ENCODE results near the gene RBM47. TPM values are rescaled to one million over a fixed set of nuclear protein-coding genes. Genes with fewer than 3 reads are reported as not detected.

RBM47 gene
- polyA plus RNA-seq, 3 donors = 79.5 to 101 (median 92.8) TPM

DNA sequence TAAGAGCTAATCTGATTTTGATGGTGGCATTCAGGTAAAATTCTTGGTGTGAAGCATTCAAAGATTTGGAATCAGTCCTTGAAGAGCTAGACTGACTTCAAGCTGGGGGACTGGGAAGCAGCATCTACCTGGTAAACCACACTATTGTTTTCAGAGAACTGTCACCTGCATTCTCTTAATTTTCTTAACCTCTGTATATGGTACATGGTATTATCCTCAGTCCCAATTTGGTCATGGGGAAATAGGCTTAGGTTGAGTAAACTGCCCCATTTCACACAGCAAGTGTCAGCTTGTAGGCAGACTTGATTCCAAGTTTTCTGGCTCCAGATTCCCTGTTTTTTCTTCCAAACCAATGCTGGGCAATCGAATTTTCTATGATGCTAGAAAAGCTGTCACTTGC lies 190.1 kb downstream of the RBM47 start:
- H3K27me3 Mint-ChIP-seq (ENCODE audit: low read depth in 3 of 3) = no peaks in the 10 kb centered on the region
- H4K20me1 ChIP-seq (ENCODE audit: insufficient read depth, low read length) = peaks cover 97% of the 10 kb centered on the region
- no peak overlapping the region for H3K4me3 ChIP-seq (replicated peaks in 1 of 3; ENCODE audit: low read depth in 2 of 3, low read length in 3 of 3)
- peaks cover 0 to 8% (median 0%) of the 10 kb centered on the region in 7 donors for H3K9me3 Mint-ChIP-seq
- H3K9me3 ChIP-seq (replicated peaks in 1 of 2; ENCODE audit: control insufficient read depth in 1 of 2, insufficient read depth in 1 of 2, low read length in 2 of 2) = peaks cover 0 to 8% of the 10 kb centered on the region in 2 donors
- peak overlapping the region in 1 of 2 donors; percentile 37 for H3K27ac ChIP-seq (ENCODE audit: low read depth in 1 of 2, low read length in 2 of 2)
- no peak overlapping the region for H3K9ac ChIP-seq (ENCODE audit: insufficient read depth, low read length, poor library complexity, severe bottlenecking)
- intact Hi-C loops (cut with micrococcal nuclease) = no loop called here
- peaks cover 0 to 3% of the 10 kb centered on the region in 2 donors for H3K4me1 ChIP-seq (ENCODE audit: control insufficient read depth in 1 of 2, insufficient read depth in 2 of 2, low read length in 2 of 2)
- peaks cover 42 to 75% of the 10 kb centered on the region in 2 donors for H3K36me3 Mint-ChIP-seq
- peak overlapping the region in 2 of 7 donors; percentile 25 to 54 for H3K27ac Mint-ChIP-seq
- peaks cover 46 to 63% of the 10 kb centered on the region in 2 donors for H3K36me3 ChIP-seq (replicated peaks in 1 of 2; ENCODE audit: control insufficient read depth in 1 of 2, insufficient read depth in 2 of 2, low read length in 2 of 2)
- H3K4me3 Mint-ChIP-seq = no peak overlapping the region
- no peaks in the 10 kb centered on the region for H3K27me3 ChIP-seq (ENCODE audit: control insufficient read depth in 2 of 2, insufficient read depth in 2 of 2, low read length in 2 of 2)
- DNase-seq = no peak
- H3K79me2 ChIP-seq (ENCODE audit: insufficient read depth, low read length) = peaks cover 79% of the 10 kb centered on the region
- peaks cover 17% of the 10 kb centered on the region for H3K4me1 Mint-ChIP-seq
- no peak overlapping the region for H2AFZ ChIP-seq (ENCODE audit: insufficient read depth, low read depth, low read length, poor library complexity, severe bottlenecking)
- no CpG with 5 or more reads among the region's 1 CpG for WGBS (ENCODE audit: insufficient coverage)
- TF ChIP-seq, protein P1, sequence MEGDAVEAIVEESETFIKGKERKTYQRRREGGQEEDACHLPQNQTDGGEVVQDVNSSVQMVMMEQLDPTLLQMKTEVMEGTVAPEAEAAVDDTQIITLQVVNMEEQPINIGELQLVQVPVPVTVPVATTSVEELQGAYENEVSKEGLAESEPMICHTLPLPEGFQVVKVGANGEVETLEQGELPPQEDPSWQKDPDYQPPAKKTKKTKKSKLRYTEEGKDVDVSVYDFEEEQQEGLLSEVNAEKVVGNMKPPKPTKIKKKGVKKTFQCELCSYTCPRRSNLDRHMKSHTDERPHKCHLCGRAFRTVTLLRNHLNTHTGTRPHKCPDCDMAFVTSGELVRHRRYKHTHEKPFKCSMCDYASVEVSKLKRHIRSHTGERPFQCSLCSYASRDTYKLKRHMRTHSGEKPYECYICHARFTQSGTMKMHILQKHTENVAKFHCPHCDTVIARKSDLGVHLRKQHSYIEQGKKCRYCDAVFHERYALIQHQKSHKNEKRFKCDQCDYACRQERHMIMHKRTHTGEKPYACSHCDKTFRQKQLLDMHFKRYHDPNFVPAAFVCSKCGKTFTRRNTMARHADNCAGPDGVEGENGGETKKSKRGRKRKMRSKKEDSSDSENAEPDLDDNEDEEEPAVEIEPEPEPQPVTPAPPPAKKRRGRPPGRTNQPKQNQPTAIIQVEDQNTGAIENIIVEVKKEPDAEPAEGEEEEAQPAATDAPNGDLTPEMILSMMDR (IDR thresholded peaks at IDR 0.05) = no peak
- no peak overlapping the region for H3K4me2 ChIP-seq (replicated peaks; ENCODE audit: extremely low read depth, low read length, poor library complexity, severe bottlenecking)

DNA sequence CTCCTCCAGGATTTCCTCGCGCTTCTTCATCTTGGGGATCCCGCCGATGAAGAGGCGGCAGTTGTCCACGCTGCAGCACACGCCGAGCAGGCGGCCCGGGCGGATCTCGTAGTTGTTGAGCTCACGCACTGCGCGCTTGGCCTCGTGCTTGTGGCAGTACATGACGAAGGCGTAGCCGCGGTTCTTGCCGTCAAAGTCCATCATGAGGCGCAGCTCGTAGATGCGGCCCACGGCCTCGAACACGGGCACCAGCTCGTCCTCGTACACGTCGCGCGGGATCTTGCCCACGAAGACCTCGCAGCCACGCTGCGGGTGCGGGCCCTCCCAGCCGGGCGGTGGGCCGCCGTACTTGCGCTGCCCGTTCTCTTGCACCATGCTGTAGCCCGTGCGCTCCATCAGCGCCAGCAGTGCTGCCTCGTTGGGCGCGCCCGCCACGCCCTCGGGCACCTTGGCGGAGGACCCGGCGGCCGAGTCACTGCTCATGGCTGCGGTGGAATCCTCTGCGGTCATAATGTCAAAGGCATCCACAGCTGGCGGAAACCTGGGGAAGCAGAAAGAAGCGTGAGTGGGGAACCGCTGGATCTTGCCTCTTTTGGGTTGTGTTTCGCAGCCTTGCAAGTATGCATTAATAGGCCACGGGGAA lies 191.2 kb downstream of the RBM47 start:
- peaks cover 97% of the 10 kb centered on the region for H4K20me1 ChIP-seq (ENCODE audit: insufficient read depth, low read length)
- H3K79me2 ChIP-seq (ENCODE audit: insufficient read depth, low read length) = peaks cover 79% of the 10 kb centered on the region
- Mint-ChIP-seq H3K9me3 (peaks cover 0 to 8% (median 0%) of the 10 kb centered on the region in 7 donors), H3K27ac (no peak overlapping the region), H3K4me1 (peaks cover 17% of the 10 kb centered on the region), H3K36me3 (peaks cover 49 to 76% of the 10 kb centered on the region in 2 donors), H3K27me3 (ENCODE audit: low read depth in 3 of 3) (no peaks in the 10 kb centered on the region), H3K4me3 (no peak overlapping the region)
- H3K36me3 ChIP-seq (replicated peaks in 1 of 2; ENCODE audit: control insufficient read depth in 1 of 2, insufficient read depth in 2 of 2, low read length in 2 of 2) = peaks cover 53 to 68% of the 10 kb centered on the region in 2 donors
- peaks cover 0 to 3% of the 10 kb centered on the region in 2 donors for H3K4me1 ChIP-seq (ENCODE audit: control insufficient read depth in 1 of 2, insufficient read depth in 2 of 2, low read length in 2 of 2)
- no peak overlapping the region for H3K9ac ChIP-seq (ENCODE audit: insufficient read depth, low read length, poor library complexity, severe bottlenecking)
- WGBS (ENCODE audit: insufficient coverage) = 97% methylated on average over 64 of the region's 64 CpGs
- H3K27ac ChIP-seq (ENCODE audit: low read depth in 1 of 2, low read length in 2 of 2) = no peak overlapping the region
- no peaks in the 10 kb centered on the region for H3K27me3 ChIP-seq (ENCODE audit: control insufficient read depth in 2 of 2, insufficient read depth in 2 of 2, low read length in 2 of 2)
- intact Hi-C loops (cut with micrococcal nuclease) = no loop called here
- H3K4me2 ChIP-seq (replicated peaks; ENCODE audit: extremely low read depth, low read length, poor library complexity, severe bottlenecking) = no peak overlapping the region
- peaks cover 0 to 8% of the 10 kb centered on the region in 2 donors for H3K9me3 ChIP-seq (replicated peaks in 1 of 2; ENCODE audit: control insufficient read depth in 1 of 2, insufficient read depth in 1 of 2, low read length in 2 of 2)
- no peak overlapping the region for H3K4me3 ChIP-seq (replicated peaks in 1 of 3; ENCODE audit: low read depth in 2 of 3, low read length in 3 of 3)
- no peak overlapping the region for H2AFZ ChIP-seq (ENCODE audit: insufficient read depth, low read depth, low read length, poor library complexity, severe bottlenecking)
- TF ChIP-seq, protein P1 (IDR thresholded peaks at IDR 0.05) = no peak
- DNase-seq = no peak

Measured in CD14-positive monocyte (primary cell).